CD4-positive, alpha-beta T cell treated with Interleukin-4 for 4 hours (primary cell): ENCODE data around the gene AGBL4.

ENCODE experiments used
- DNase-seq: peaks from one replicate; pipeline ENCODE4 v3.0.0-alpha.2; 2020

AGBL4 gene

GRCh38 chr1:48794816-48795215, 1228.9 kb downstream of the AGBL4 start:
- DNase-seq: no peak

- DNase-seq: no peak
Measured at GRCh38 chr1:48793863-48794262, 1229.9 kb downstream of the AGBL4 start.

GRCh38 chr1:48792961-48793360, 1230.8 kb downstream of the AGBL4 start:
- DNase-seq: no peak

DNA sequence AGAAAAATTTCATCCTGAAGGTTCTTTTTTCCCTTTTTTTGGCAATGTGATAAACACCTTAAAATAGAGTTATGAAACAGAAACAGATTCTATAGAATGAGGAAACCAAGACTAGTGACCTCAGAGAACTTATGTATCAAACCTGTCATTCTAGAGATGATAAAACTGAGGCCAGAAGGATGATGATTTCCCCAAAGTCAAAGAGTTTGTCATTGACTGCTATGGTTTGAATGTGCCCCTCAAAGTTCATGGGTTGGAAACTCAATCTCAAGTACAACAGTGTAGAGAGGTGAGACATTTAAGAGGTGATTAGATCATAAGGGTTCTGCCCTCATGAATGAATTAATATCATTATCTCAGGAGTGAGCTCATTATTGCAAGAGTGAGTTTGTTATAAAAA, 1233.4 kb downstream of the AGBL4 start:
- no peak for DNase-seq

GRCh38 chr1:48789903-48790302, 1233.9 kb downstream of the AGBL4 start:
- DNase-seq: no peak

- DNase-seq: no peak
Measured at GRCh38 chr1:48785869-48786268, 1237.9 kb downstream of the AGBL4 start.

- DNase-seq: no peak
Measured at GRCh38 chr1:48784301-48784700, 1239.5 kb downstream of the AGBL4 start.

GRCh38 chr1:48777219-48777895, 1246.4 kb downstream of the AGBL4 start:
- no peak for DNase-seq

- peak; percentile 41 for DNase-seq
Measured at GRCh38 chr1:48776393-48777218, 1247.1 kb downstream of the AGBL4 start, which contains the start of gene BEND5. TSS of gene BEND5 (minus strand) at chr1:48776891. CDS start at chr1:48776831, 60 bp downstream.

DNA sequence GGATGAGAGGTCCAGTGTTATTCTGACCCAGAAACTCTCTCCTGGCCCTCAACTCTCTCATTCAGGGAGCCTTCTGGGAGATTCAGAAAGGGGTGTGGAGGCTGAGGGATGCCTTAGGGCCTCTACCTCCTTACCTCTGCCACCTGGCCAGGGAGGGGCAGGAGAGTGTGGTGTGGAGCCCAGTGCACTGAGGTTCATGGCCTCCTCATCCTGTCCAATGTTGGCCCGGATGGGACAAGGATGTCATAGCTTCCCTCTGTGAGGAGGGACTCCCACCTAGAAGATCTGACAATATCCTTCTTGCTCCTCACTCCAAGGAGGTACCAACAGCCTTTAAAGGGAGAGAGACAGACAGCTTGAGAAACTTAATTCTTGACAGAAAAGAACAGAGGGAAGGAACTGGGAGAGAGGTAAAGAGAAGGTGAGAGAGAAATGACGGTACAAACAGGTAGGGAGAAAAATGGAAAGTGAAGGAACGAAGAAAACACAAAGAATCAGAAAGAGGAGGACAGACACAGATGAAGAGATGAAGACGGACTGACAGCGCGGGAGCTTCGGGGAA, 1247.8 kb downstream of the AGBL4 start:
- DNase-seq: no peak

GRCh38 chr1:48773133-48773532, 1250.6 kb downstream of the AGBL4 start:
- DNase-seq: no peak

DNA sequence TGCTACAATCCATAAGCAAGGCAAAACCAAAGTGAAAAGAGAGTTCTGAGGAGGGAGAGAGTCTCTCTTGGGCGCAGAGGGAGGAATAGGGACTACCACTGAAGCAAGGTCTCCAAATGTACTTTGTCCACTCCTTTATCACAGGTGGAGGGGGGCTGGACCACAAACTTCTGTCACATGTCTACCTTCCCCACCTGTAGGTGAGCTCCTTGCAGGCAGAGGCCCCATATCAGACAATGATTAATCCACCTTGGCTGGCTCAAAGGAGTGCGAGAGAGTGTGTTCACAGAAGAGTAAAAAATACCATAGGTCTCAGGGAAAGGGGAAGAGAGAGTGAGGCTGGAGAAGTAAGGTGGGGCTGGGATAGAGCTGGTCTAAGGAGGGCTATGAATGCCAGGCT, 1251.5 kb downstream of the AGBL4 start:
- no peak for DNase-seq

DNA sequence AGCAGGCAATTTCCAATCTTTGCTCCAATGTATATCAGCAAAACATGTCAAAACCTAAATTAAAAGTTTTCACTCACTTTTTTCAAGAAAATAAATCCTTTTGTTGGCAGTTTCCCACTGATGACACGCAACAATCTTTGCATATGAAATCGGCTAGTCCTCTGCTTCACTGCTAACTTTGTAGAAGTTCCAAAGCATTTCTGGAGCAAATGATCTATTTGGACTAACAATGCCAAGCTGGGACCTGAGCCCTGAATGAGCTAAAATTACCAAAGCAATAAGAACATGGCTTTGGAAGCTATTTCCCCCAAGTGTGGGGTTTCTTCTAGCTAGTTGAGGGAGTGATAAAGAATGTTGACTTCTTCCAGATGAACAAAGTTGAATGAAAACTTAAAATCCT, 1252.2 kb downstream of the AGBL4 start:
- no peak for DNase-seq

GRCh38 chr1:48767975-48768510, 1255.7 kb downstream of the AGBL4 start:
- no peak for DNase-seq

DNA sequence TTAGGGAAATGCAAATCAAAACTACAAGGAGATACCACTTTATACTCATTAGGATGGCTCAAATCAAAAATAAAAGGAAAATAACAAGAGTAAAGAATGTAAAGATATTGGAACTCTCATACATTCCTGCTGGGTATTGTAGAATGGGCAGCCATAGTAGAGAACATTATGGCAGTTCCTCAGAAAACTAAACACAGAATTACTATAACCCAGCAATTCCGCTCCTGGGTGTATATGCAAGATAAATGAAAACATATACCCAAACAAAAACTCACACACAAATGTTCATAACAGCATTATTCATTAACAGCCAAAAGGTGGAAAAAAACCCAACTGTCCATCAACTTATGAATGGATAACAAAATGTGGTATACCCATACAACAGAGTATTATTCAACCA, 1258.4 kb downstream of the AGBL4 start:
- no peak for DNase-seq

DNA sequence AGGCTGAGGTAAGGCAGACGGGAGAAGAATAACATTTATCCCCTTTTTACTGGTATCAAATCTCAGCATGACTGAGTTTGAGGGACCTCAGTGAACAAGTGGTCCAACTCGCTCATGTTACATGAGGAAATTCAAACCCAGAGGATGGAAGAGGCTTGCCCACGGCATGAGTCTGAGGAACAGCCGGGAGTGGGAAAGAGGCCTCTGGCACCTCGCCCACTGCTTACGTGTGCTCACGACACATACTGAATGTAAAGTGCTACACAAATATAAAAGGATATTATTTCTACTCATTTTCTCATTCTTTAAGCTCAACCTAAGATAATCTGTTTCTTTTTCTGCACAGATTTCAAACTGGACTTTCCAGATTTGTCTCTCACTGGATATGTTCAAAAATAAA, 1261.8 kb downstream of the AGBL4 start:
- DNase-seq: no peak

- no peak for DNase-seq
Measured at GRCh38 chr1:48761411-48761810, 1262.3 kb downstream of the AGBL4 start.

GRCh38 chr1:48760857-48761256, 1262.9 kb downstream of the AGBL4 start:
- DNase-seq: no peak

- no peak for DNase-seq
Measured at GRCh38 chr1:48758976-48759375, 1264.8 kb downstream of the AGBL4 start.

DNA sequence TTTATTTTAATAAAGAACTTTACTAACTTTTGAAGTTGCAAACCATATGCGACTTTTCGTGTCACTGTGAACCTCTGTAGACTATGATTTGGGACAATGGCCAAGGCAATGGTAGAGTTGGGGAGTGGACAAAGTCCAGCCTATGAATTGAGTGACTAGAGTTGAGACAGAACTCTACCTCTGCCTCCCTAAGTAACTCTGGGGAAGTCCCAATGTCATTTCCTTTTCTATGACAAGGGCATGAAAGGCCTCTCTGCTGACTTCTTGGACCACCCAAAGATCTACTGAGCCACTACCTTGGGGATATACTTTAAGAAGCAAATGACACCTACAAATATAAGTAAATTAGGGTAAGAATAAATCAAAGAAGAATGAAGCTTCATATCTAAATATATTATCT, 1266.4 kb downstream of the AGBL4 start:
- DNase-seq: no peak

- DNase-seq: no peak
Measured at GRCh38 chr1:48756683-48757316, 1267.0 kb downstream of the AGBL4 start.

GRCh38 chr1:48753293-48753692, 1270.5 kb downstream of the AGBL4 start:
- no peak for DNase-seq

GRCh38 chr1:48750109-48750508, 1273.6 kb downstream of the AGBL4 start:
- DNase-seq: no peak
